ENCODE results near the gene BLTP2. TPM values are rescaled to one million over a fixed set of nuclear protein-coding genes. Genes with fewer than 3 reads are reported as not detected.
A peak's percentile ranks its signal among the peaks of the same experiment; 100 is the strongest.
"Not testable (repeated sequence)": the region's sequence is repeated elsewhere in the genome, so short reads cannot be mapped to it uniquely, and the experiment has no call there.

Gene BLTP2
- total RNA-seq, 1 experiment from 2014 or later: 86.6 TPM

DNA sequence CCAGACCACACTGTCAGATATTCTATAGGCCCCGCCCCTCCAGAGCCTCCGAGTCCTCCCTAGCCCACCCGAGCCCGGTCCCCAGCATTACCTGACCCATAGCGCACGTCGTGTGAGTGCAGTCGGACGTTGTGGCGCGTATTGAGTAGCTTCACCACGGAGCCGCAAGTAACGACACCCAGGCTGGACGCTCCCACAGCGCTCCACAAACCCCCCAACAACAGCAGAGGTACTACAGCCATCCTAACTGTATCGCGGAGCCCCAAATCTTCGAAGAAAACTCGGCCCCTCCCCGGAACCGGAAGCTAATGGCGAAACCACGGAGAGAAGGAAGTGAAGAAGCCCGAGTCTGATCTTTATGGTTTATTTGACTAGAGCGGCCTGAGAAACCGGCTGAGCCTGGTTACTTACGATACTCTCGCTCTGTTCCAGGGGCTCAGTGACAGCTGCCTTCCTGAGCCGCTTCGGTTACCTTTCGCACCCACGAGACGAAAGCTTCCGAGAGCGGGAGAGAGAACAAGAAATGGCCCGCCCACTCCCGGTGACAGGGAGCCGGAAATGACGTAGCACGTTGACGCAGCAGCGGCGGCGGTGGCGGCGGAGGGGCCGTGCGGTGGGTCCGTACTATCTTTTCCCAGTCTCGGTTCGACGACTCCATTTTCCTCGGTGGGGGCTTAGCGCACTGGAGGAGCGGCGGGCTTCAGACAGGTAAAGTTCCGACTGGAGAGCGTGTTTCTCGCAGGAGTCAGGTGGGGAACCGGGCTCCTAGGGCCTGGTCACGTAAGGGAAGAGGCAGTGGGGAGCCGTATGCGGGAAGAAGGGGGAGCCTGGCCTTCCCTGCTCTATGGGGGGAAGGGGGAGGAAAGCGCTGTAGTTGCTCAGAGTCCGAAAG lies 16.9 kb upstream of the BLTP2 start, which contains the start of the genes SDF2 and SUPT6H:
Gene SDF2 (minus strand): TSS at position 272 of the 892 bp plus-strand sequence. CDS start 30 bp downstream, at position 242.
Gene SUPT6H (plus strand): TSS at position 571 of the 892 bp plus-strand sequence. CDS start 11,197 bp downstream, outside the sequence.
- DNase-seq: peak; percentile 95
- H3K27me3 ChIP-seq (ENCODE audit: control insufficient read depth, insufficient read depth, low read length): no peaks in the 10 kb centered on the region
- peak within 1 kb of the TSS; percentile 91 for H3K4me3 ChIP-seq (ENCODE audit: insufficient read depth, low read depth, low read length)
- H3K36me3 ChIP-seq (replicated peaks; ENCODE audit: control insufficient read depth, insufficient read depth, low read length): peaks cover 2% of the 10 kb centered on the region

DNA sequence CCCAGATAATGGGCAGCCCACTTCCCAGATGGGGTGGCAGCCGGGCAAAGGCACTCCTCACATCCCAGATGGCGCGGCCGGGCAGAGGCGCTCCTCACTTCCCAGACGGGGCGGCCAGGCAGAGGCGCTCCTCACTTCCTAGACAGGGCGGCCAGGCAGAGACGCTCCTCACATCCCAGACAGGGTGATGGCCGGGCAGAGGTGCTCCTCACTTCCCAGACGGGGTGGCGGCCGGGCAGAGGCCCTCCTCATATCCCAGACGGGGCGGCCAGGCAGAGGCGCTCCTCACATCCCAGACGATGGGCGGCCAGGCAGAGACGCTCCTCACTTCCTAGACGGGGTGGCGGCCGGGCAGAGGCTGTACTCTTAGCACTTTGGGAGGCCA lies 14.5 kb upstream of the BLTP2 start:
- not testable (repeated sequence) for H3K27me3 ChIP-seq (ENCODE audit: control insufficient read depth, insufficient read depth, low read length); H3K4me3 ChIP-seq (ENCODE audit: insufficient read depth, low read depth, low read length); H3K36me3 ChIP-seq (replicated peaks; ENCODE audit: control insufficient read depth, insufficient read depth, low read length); DNase-seq

DNA sequence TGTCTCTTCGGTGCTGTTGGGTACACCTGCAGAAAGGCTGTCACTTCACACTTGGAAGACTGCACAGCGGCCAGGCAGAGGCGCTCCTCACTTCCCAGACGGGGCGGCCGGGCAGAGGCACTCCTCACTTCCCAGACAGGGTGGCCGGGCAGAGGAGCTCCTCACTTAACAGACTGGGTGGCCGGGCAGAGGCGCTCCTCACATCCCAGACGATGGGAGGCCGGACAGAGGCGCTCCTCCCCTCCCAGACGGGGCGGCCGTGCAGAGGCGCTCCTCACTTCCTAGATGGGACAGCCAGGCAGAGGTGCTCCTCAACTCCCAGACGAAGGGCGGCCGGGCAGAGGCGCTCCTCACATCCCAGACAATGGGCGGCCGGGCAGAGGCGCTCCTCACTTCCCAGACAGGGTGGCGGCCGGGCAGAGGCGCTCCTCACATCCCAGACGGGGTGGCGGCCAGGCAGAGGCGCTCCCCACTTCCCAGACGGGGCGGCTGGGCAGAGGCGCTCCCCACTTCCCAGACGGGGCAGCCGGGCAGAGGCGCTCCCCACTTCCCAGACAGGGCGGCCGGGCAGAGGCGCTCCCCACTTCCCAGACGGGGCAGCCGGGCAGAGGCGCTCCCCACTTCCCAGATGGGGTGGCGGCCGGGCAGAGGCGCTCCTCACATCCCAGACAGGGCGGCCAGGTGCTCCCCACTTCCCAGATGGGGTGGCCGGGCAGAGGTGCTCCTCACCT lies 14.0 kb upstream of the BLTP2 start:
- H3K36me3 ChIP-seq (replicated peaks; ENCODE audit: control insufficient read depth, insufficient read depth, low read length); DNase-seq; H3K27me3 ChIP-seq (ENCODE audit: control insufficient read depth, insufficient read depth, low read length); H3K4me3 ChIP-seq (ENCODE audit: insufficient read depth, low read depth, low read length): not testable (repeated sequence)

DNA sequence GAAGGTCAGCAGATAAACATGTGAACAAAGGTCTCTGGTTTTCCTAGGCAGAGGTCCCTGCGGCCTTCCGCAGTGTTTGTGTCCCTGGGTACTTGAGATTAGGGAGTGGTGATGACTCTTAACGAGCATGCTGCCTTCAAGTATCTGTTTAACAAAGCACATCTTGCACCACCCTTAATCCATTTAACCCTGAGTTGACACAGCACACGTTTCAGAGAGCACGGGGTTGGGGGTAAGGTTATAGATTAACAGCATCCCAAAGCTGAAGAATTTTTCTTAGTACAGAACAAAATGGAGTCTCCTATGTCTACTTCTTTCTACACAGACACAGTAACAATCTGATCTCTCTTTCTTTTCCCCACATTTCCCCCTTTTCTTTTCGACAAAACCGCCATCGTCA lies 13.4 kb upstream of the BLTP2 start:
- not testable (repeated sequence) for H3K36me3 ChIP-seq (replicated peaks; ENCODE audit: control insufficient read depth, insufficient read depth, low read length); DNase-seq; H3K27me3 ChIP-seq (ENCODE audit: control insufficient read depth, insufficient read depth, low read length); H3K4me3 ChIP-seq (ENCODE audit: insufficient read depth, low read depth, low read length)

DNA sequence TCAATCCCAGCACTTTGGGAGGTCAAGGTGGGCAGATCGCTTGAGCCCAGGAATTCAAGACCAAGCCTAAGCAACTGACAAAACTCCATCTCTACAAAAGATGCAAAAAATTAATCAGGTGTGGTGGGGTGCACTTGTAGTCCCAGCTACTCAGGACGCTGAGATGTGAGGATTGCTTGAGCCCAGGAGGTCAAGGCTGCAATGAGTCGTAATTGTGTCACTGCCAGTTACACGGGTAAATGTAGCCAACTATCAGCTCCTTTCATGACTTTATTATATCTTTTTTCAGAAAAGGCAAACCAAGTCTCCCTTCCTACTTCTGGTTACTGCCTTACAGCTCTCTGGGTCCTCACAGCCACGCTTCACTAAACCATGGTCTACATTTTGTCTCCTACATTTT lies 12.8 kb upstream of the BLTP2 start:
- no peak for DNase-seq
- no peak overlapping the region for H3K4me3 ChIP-seq (ENCODE audit: insufficient read depth, low read depth, low read length)
- peaks cover 2% of the 10 kb centered on the region for H3K36me3 ChIP-seq (replicated peaks; ENCODE audit: control insufficient read depth, insufficient read depth, low read length)
- H3K27me3 ChIP-seq (ENCODE audit: control insufficient read depth, insufficient read depth, low read length): no peaks in the 10 kb centered on the region

DNA sequence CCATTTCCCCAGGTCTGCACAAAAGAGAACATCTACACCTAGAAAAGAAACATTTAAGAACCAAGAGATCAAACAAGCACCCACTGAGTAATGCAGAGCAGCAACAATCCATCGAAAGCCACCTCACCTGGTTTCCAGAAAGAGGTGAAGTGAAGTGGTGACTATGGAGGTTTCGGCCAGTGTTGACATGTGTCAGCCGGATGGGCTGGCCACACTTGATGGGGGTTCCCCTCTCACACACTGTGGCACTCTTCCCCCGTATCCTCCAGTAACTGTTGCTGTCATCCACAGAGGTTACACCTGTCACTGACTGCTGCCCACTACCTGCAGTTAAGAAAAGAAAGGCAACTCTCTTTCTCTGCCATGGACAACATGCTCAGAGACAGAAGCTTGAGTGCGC lies 10.2 kb upstream of the BLTP2 start:
- no peak overlapping the region for H3K4me3 ChIP-seq (ENCODE audit: insufficient read depth, low read depth, low read length)
- H3K36me3 ChIP-seq (replicated peaks; ENCODE audit: control insufficient read depth, insufficient read depth, low read length): peaks cover 3% of the 10 kb centered on the region
- no peaks in the 10 kb centered on the region for H3K27me3 ChIP-seq (ENCODE audit: control insufficient read depth, insufficient read depth, low read length)
- DNase-seq: no peak

DNA sequence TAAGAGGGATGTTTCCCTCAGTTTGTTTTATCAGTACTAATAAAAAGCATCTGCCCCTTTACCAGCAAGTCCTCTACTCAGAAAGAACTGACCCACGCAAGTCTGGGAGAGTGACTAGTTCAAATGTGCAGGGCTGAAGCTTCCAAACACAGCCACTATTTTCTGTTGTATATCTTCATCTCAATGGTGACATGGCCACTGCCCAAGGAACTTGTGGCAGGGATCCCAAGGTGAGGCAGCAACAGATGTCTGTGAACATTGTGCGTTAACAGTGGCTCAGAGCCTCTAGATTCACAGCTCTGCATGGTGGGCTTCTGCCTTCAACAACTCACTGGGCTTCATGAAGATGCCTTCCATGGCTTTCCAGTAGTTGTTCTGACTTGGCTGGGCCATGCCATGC lies 3.7 kb upstream of the BLTP2 start:
- peaks cover 5% of the 10 kb centered on the region for H3K36me3 ChIP-seq (replicated peaks; ENCODE audit: control insufficient read depth, insufficient read depth, low read length)
- no peaks in the 10 kb centered on the region for H3K27me3 ChIP-seq (ENCODE audit: control insufficient read depth, insufficient read depth, low read length)
- H3K4me3 ChIP-seq (ENCODE audit: insufficient read depth, low read depth, low read length): no peak overlapping the region
- DNase-seq: no peak

DNA sequence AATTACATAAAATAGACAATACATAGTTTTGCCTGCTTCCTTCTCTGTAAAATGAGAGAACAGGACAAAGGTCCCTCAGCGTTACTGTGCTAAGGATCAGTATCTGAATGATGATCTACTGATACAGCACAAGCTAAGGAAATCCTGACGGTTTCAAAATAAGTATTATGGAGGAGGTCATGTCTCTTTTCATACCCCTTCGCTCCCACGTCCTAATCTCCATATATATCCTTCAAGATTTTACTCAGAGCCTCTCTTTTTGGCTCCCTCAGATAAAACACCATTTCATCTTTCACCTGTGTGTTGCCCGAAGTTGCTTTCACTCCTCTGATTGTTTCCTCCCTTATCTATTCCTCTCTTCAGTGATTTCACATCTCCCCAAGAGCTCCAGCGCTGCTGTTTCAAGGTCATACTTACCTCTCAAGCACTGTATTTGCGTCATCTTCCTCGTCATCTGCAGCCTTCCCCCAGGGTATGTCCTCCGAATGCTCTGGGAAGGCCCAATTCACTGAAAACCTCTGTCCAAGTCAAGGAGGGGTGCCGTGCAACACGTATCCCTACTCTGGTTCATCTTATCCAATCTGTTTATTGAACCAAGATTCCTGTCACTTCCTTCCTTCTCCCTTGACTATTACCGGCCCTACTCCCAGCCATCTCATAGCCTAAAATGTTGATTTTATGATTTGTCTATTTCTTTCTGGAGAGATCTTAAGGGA lies 1.2 kb upstream of the BLTP2 start:
- Histone ChIP-seq H3K4me3 (ENCODE audit: insufficient read depth, low read depth, low read length) (no peak overlapping the region), H3K36me3 (replicated peaks; ENCODE audit: control insufficient read depth, insufficient read depth, low read length) (peaks cover 23% of the 10 kb centered on the region), H3K27me3 (ENCODE audit: control insufficient read depth, insufficient read depth, low read length) (no peaks in the 10 kb centered on the region)
- no peak for DNase-seq

DNA sequence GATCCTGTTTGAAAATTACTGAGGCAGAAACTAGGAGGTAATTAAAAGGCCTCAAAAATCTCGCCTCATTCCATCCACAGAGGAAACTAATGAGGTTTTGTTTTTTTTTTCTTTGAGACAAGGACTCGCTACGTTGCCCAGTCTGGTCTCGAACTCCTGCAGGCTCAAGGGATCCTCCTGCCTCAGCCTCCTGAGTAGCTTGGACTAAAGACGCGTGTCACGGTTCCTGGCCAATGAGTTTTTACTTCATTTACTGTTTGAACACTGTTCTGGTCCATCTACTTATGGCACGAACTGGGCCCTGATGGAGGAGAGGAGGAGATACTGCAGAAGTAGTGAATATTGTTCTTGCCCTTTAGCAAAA lies 600 bp upstream of the BLTP2 start:
- Histone ChIP-seq H3K27me3 (ENCODE audit: control insufficient read depth, insufficient read depth, low read length) (no peaks in the 10 kb centered on the region), H3K4me3 (ENCODE audit: insufficient read depth, low read depth, low read length) (peak overlapping the region; percentile 80), H3K36me3 (replicated peaks; ENCODE audit: control insufficient read depth, insufficient read depth, low read length) (peaks cover 27% of the 10 kb centered on the region)
- DNase-seq: no peak

DNA sequence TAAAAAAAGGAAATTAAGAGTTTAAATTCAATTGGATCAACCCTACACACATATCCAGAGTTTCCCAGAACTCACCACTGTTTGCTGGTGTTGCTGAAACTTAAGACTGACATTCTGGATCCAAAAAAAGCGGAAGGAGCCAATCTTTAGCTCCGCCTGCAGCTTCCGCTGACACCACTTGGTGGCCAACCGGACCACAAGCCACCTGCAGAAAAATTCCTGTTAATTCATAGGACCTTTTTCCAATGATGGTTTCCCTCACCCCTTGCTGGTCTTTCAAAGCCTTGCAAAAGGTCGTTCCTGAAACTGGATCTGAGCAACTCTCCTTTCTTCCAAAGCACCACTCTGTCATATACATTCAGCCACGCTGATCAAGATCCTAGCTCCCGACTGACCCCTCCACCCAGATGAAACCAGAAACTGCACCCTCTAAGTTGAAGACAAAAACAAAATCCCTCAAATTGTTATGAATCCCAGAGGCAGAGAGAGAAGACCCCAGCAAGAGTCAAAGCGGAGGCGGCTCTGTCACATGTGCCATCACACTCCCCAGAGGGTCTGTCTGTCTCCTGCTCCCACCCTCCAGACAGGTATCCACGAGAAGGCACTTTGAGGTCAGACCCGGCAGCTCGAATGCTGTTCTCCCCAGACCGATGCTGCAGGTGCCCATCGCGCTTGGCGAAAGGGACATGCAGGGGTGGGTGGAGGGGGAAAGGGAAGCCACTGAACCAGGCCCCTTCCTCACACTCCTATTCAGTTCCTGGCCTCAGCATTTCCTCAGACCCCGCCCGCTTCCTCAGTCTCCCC lies 773 bp downstream of the BLTP2 start:
- H3K27me3 ChIP-seq (ENCODE audit: control insufficient read depth, insufficient read depth, low read length): no peaks in the 10 kb centered on the region
- H3K4me3 ChIP-seq (ENCODE audit: insufficient read depth, low read depth, low read length): peak overlapping the region; percentile 92
- H3K36me3 ChIP-seq (replicated peaks; ENCODE audit: control insufficient read depth, insufficient read depth, low read length): peaks cover 38% of the 10 kb centered on the region
- DNase-seq: peak; percentile 82

DNA sequence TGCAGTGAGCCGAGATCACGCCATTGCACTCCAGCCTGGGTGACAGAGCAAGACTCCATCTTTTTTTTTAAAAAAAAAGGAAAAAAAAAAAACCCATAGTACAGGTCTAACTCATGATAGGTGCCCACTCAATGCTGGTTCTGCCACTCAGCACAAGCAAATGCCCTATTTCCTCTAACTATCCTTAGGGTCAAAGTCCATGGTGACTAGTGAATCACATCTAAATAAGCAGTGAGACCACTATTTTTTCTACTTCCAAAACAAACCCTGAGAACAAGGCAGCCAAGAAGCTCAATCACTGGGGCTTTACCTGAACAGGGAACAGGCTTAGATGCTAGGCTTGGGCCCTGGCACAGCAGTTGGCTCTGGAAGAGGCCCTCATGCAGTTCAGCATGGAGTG lies 3.4 kb downstream of the BLTP2 start:
- Histone ChIP-seq H3K27me3 (ENCODE audit: control insufficient read depth, insufficient read depth, low read length) (no peaks in the 10 kb centered on the region), H3K36me3 (replicated peaks; ENCODE audit: control insufficient read depth, insufficient read depth, low read length) (peaks cover 55% of the 10 kb centered on the region), H3K4me3 (ENCODE audit: insufficient read depth, low read depth, low read length) (no peak overlapping the region)
- no peak for DNase-seq

DNA sequence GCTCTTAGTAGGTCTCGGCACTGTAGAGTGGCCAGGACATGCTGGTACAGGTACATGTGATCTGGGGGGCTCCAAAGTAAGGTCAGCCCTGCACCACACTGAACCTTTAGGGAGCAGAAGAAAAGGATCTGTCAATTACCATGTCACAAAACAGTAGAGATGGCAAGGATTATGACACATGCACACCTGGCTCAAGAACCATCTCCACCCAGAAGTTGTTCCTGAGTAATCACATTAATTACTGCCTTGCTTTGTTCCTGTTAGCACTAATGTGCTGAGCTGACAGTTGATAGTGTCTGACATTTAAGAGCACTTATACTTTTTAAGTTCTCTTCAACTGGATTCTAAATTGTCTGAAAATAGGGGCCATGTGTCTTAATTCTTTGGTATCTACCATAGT lies 9.5 kb downstream of the BLTP2 start:
- Histone ChIP-seq H3K36me3 (replicated peaks; ENCODE audit: control insufficient read depth, insufficient read depth, low read length) (peaks cover 81% of the 10 kb centered on the region), H3K27me3 (ENCODE audit: control insufficient read depth, insufficient read depth, low read length) (no peaks in the 10 kb centered on the region), H3K4me3 (ENCODE audit: insufficient read depth, low read depth, low read length) (no peak overlapping the region)
- no peak for DNase-seq

DNA sequence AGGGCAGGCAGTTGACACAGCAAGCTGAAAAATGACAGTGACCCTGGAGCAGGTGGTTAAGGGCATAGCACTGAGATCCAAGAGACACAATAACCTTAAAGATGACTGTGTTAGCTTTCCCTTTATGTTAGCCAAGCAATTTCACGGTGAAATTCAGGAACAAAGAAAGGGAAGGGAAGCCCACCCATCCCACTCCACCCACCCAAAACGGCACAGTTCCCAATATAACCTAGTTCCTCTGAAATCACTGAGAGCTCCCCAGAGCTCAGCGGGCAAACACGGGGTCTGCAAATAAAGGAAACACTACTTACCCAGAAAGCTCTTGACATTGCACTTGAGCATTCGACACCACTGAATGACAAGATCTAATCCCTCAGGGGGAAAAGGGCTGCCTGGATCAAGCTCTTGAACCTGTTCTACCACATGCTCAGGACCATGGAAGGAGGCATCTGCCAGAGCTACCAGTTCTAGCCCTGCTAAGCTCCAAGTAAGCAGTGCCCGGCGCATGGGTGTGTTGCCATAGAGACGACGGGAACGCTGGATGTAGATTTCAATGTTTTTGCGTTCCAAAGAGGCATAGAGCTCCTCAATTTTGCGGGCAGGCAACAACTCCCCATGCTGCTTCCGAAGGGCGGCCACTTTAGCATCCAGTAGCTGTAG lies 10.6 kb downstream of the BLTP2 start:
- Histone ChIP-seq H3K4me3 (ENCODE audit: insufficient read depth, low read depth, low read length) (no peak overlapping the region), H3K27me3 (ENCODE audit: control insufficient read depth, insufficient read depth, low read length) (no peaks in the 10 kb centered on the region), H3K36me3 (replicated peaks; ENCODE audit: control insufficient read depth, insufficient read depth, low read length) (peaks cover 75% of the 10 kb centered on the region)
- DNase-seq: no peak
